ENCODE data around the gene PRDX2.
A peak's percentile ranks its signal among the peaks of the same experiment; 100 is the strongest.

PRDX2 gene

GRCh38 chr19:12778905-12779161, 22.8 kb downstream of the PRDX2 start:
- Mint-ChIP-seq H3K4me1 (peaks cover 32% of the 10 kb centered on the region), H3K36me3 (ENCODE audit: low read depth) (no peaks in the 10 kb centered on the region)

GRCh38 chr19:12778017-12778904, 23.3 kb downstream of the PRDX2 start:
- Mint-ChIP-seq H3K4me3 (peak overlapping the region; percentile 86 to 91 (median 88)), H3K4me1 (peaks cover 33% of the 10 kb centered on the region), H3K36me3 (ENCODE audit: low read depth) (no peaks in the 10 kb centered on the region), H3K27ac (peak overlapping the region; percentile 99 to 100 (median 99)), H3K27me3 (ENCODE audit: low read depth) (no peaks in the 10 kb centered on the region), H3K9me3 (no peaks in the 10 kb centered on the region)
- TF ChIP-seq, protein P1, sequence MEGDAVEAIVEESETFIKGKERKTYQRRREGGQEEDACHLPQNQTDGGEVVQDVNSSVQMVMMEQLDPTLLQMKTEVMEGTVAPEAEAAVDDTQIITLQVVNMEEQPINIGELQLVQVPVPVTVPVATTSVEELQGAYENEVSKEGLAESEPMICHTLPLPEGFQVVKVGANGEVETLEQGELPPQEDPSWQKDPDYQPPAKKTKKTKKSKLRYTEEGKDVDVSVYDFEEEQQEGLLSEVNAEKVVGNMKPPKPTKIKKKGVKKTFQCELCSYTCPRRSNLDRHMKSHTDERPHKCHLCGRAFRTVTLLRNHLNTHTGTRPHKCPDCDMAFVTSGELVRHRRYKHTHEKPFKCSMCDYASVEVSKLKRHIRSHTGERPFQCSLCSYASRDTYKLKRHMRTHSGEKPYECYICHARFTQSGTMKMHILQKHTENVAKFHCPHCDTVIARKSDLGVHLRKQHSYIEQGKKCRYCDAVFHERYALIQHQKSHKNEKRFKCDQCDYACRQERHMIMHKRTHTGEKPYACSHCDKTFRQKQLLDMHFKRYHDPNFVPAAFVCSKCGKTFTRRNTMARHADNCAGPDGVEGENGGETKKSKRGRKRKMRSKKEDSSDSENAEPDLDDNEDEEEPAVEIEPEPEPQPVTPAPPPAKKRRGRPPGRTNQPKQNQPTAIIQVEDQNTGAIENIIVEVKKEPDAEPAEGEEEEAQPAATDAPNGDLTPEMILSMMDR (IDR thresholded peaks at IDR 0.05; ENCODE audit: unreplicated experiment in 3 of 3), result no peak

More at GRCh38 chr19:12778905-12779161, 22.8 kb downstream of the PRDX2 start:
- TF ChIP-seq, protein P1 (IDR thresholded peaks at IDR 0.05; ENCODE audit: unreplicated experiment in 3 of 3), result no peak
- H3K27ac Mint-ChIP-seq, result peak overlapping the region; percentile 99 to 100 (median 99)
- peak overlapping the region; percentile 86 to 91 (median 88) for H3K4me3 Mint-ChIP-seq
- no peaks in the 10 kb centered on the region for H3K9me3 Mint-ChIP-seq
- no peaks in the 10 kb centered on the region for H3K27me3 Mint-ChIP-seq (ENCODE audit: low read depth)

- TF ChIP-seq, protein P1 (IDR thresholded peaks at IDR 0.05; ENCODE audit: unreplicated experiment in 3 of 3), result peak; percentile 96 to 99 (median 96)
- no peaks in the 10 kb centered on the region for H3K9me3 Mint-ChIP-seq
- peak overlapping the region; percentile 99 to 100 (median 99) for H3K27ac Mint-ChIP-seq
- H3K27me3 Mint-ChIP-seq (ENCODE audit: low read depth), result no peaks in the 10 kb centered on the region
- no peaks in the 10 kb centered on the region for H3K36me3 Mint-ChIP-seq (ENCODE audit: low read depth)
- H3K4me3 Mint-ChIP-seq, result peak overlapping the region; percentile 86 to 91 (median 88)
- H3K4me1 Mint-ChIP-seq, result peaks cover 33% of the 10 kb centered on the region
Measured at GRCh38 chr19:12777217-12778016, 24.2 kb downstream of the PRDX2 start.

DNA sequence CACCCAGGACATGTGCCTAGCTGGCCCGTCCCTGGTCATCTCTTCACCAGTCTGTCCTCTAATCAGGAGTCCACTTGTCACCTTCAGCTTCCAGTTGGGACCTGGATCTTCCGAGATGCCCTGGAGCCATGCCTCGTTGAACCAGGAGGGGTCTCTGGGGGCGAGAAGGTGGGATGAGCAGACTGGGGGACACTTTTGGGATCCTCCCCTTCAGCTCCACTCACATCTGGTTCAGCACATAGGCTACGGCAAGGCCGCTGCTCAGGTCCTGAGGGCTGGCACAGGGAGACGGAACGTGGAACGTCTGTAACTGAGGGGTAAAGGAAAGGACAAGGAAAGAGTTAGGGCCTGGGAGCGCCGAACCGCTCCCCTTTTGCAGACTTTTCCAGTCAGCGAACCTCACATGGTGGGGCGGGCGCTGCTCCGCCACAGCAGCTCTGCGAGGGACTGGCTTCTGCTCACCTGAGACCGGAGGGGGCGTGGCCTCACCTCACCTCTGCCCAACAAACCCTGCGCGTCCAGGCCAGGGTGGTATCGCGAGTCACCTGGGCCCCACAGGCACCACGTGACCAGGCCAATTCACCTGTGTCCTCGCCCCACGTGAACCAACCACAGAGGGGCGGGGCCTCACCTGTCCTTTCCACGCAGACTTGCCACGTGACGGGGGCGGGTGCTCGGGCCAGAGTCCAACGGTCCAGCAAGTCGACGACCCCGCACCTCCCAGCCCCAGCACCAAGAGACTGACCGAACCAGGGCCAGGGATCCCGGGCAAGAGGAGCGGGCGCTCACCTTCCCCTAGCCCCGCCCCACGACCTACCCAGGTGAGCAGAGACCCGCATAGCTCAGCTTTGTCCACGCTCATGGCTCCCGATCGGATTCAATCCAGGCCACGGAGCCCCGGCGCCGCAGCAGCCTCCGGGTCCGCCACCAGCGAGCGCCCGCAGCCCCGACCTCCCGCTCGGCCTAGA, 26.7 kb downstream of the PRDX2 start, which contains the start of gene HOOK2:
Gene HOOK2, minus strand, starts transcription at position 965 of the 968 bp plus-strand sequence. Its CDS starts 103 bp downstream, at position 862.
- TF ChIP-seq, protein P1 (IDR thresholded peaks at IDR 0.05; ENCODE audit: unreplicated experiment in 3 of 3), result no peak
- Mint-ChIP-seq H3K36me3 (ENCODE audit: low read depth) (no peaks in the 10 kb centered on the region), H3K4me1 (peaks cover 33% of the 10 kb centered on the region), H3K27me3 (ENCODE audit: low read depth) (peaks cover 4% of the 10 kb centered on the region), H3K27ac (peak within 1 kb of the TSS in 1 of 3 experiments; percentile 96), H3K9me3 (no peaks in the 10 kb centered on the region), H3K4me3 (peak within 1 kb of the TSS; percentile 83 to 85 (median 84))

DNA sequence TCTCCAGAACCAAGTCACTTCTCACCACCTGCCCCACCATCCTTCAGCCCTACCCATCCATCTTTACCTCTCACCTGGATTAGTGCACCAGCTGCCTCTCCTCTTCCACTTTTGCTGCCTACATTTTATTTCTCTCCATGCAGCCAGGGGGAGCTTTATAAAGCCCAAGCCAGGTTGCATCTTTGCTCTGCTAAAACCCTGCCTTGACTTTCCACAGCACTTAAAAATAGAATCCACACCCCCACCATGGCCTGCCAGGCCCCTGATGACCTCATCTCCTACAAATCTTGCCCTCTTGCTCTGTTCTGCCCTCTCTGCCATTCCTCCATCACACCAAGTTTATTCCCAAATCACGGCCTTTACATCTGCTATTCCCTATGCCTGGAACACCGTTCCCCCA, 28.0 kb downstream of the PRDX2 start:
- H3K36me3 Mint-ChIP-seq (ENCODE audit: low read depth), result no peaks in the 10 kb centered on the region
- TF ChIP-seq, protein P1 (IDR thresholded peaks at IDR 0.05; ENCODE audit: unreplicated experiment in 3 of 3), result peak in 2 of 3 experiments; percentile 21 to 27
- H3K4me1 Mint-ChIP-seq, result peaks cover 27% of the 10 kb centered on the region
- peak overlapping the region in 2 of 3 experiments; percentile 34 to 45 for H3K27ac Mint-ChIP-seq
- H3K9me3 Mint-ChIP-seq, result no peaks in the 10 kb centered on the region
- peak overlapping the region; percentile 58 to 76 (median 72) for H3K4me3 Mint-ChIP-seq
- H3K27me3 Mint-ChIP-seq (ENCODE audit: low read depth), result peaks cover 4% of the 10 kb centered on the region
